Mucosa of stomach (tissue), 1 donor: ENCODE data around the gene SLC49A4.

Experiments used
- H3K27me3 ChIP-seq: one replicate; pipeline ENCODE4 v1.7.0; 2013; ENCODE audit warnings: mild to moderate bottlenecking, low read length; ENCODE audit not compliant: control insufficient read depth, insufficient read depth
- H3K36me3 ChIP-seq: one replicate; pipeline ENCODE4 v1.7.0; 2013; ENCODE audit warnings: low read length; ENCODE audit not compliant: control insufficient read depth, insufficient read depth
- H3K4me1 ChIP-seq: one replicate; pipeline ENCODE4 v1.7.0; 2013; ENCODE audit warnings: mild to moderate bottlenecking, low read length; ENCODE audit not compliant: control insufficient read depth, insufficient read depth
- H3K4me3 ChIP-seq: one replicate; pipeline ENCODE4 v1.7.0; 2013; ENCODE audit warnings: low read length
- H3K9ac ChIP-seq: one replicate; pipeline ENCODE4 v1.7.0; 2013; ENCODE audit warnings: mild to moderate bottlenecking, low read length, moderate library complexity
- H3K9me3 ChIP-seq: one replicate; pipeline ENCODE4 v1.7.0; 2013; ENCODE audit warnings: mild to moderate bottlenecking, low read length, moderate library complexity; ENCODE audit not compliant: control insufficient read depth
- donor health status: Pancreatic carcinoma.

Gene SLC49A4

GRCh38 chr3:122873741-122874515 is 79.1 kb downstream of the SLC49A4 start:
- Histone ChIP-seq H3K27me3 (no peaks in the 10 kb centered on the region), H3K36me3 (no peaks in the 10 kb centered on the region), H3K9ac (no peak overlapping the region), H3K4me1 (no peaks in the 10 kb centered on the region), H3K4me3 (no peak overlapping the region), H3K9me3 (no peaks in the 10 kb centered on the region)

- Histone ChIP-seq H3K9ac (no peak overlapping the region), H3K4me1 (no peaks in the 10 kb centered on the region), H3K27me3 (no peaks in the 10 kb centered on the region), H3K4me3 (no peak overlapping the region), H3K36me3 (no peaks in the 10 kb centered on the region), H3K9me3 (no peaks in the 10 kb centered on the region)
Observed at GRCh38 chr3:122875547-122876127, 80.8 kb downstream of the SLC49A4 start.

- H3K9me3 ChIP-seq: no peaks in the 10 kb centered on the region
- H3K4me1 ChIP-seq: no peaks in the 10 kb centered on the region
Observed at GRCh38 chr3:122880173-122880572, 85.3 kb downstream of the SLC49A4 start.

GRCh38 chr3:122880624-122881023 is 85.8 kb downstream of the SLC49A4 start:
- H3K9ac ChIP-seq: no peak overlapping the region
- no peaks in the 10 kb centered on the region for H3K36me3 ChIP-seq
- no peaks in the 10 kb centered on the region for H3K27me3 ChIP-seq
- H3K4me1 ChIP-seq: no peaks in the 10 kb centered on the region
- H3K9me3 ChIP-seq: no peaks in the 10 kb centered on the region
- no peak overlapping the region for H3K4me3 ChIP-seq

More at GRCh38 chr3:122880173-122880572, 85.3 kb downstream of the SLC49A4 start:
- H3K9ac ChIP-seq: no peak overlapping the region
- no peaks in the 10 kb centered on the region for H3K36me3 ChIP-seq
- H3K4me3 ChIP-seq: no peak overlapping the region
- no peaks in the 10 kb centered on the region for H3K27me3 ChIP-seq

- Histone ChIP-seq H3K4me3 (no peak overlapping the region), H3K4me1 (no peaks in the 10 kb centered on the region), H3K9ac (no peak overlapping the region), H3K9me3 (no peaks in the 10 kb centered on the region), H3K36me3 (no peaks in the 10 kb centered on the region), H3K27me3 (no peaks in the 10 kb centered on the region)
Observed at GRCh38 chr3:122882361-122882947, 87.6 kb downstream of the SLC49A4 start.

- no peaks in the 10 kb centered on the region for H3K36me3 ChIP-seq
- H3K4me1 ChIP-seq: peaks cover 13% of the 10 kb centered on the region
- H3K9me3 ChIP-seq: no peaks in the 10 kb centered on the region
- no peaks in the 10 kb centered on the region for H3K27me3 ChIP-seq
- H3K4me3 ChIP-seq: no peak overlapping the region
- no peak overlapping the region for H3K9ac ChIP-seq
Observed at GRCh38 chr3:122886251-122886650, 91.4 kb downstream of the SLC49A4 start.

- Histone ChIP-seq H3K9ac (no peak overlapping the region), H3K36me3 (no peaks in the 10 kb centered on the region), H3K4me3 (no peak overlapping the region), H3K9me3 (no peaks in the 10 kb centered on the region), H3K4me1 (peaks cover 13% of the 10 kb centered on the region), H3K27me3 (no peaks in the 10 kb centered on the region)
Observed at GRCh38 chr3:122886946-122887345, 92.1 kb downstream of the SLC49A4 start.

- Histone ChIP-seq H3K9ac (no peak overlapping the region), H3K4me1 (peaks cover 13% of the 10 kb centered on the region), H3K4me3 (no peak overlapping the region), H3K9me3 (no peaks in the 10 kb centered on the region), H3K36me3 (no peaks in the 10 kb centered on the region), H3K27me3 (no peaks in the 10 kb centered on the region)
Observed at GRCh38 chr3:122890077-122890719, 95.3 kb downstream of the SLC49A4 start.

GRCh38 chr3:122890720-122891220 is 95.9 kb downstream of the SLC49A4 start:
- no peak overlapping the region for H3K4me3 ChIP-seq

GRCh38 chr3:122892118-122892960 is 97.5 kb downstream of the SLC49A4 start:
- peaks cover 13% of the 10 kb centered on the region for H3K4me1 ChIP-seq

More at GRCh38 chr3:122890720-122891220, 95.9 kb downstream of the SLC49A4 start:
- Histone ChIP-seq H3K4me1 (peaks cover 13% of the 10 kb centered on the region), H3K36me3 (no peaks in the 10 kb centered on the region), H3K9me3 (no peaks in the 10 kb centered on the region), H3K9ac (no peak overlapping the region), H3K27me3 (no peaks in the 10 kb centered on the region)

GRCh38 chr3:122893282-122893681 is 98.4 kb downstream of the SLC49A4 start:
- no peak overlapping the region for H3K4me3 ChIP-seq
- H3K36me3 ChIP-seq: no peaks in the 10 kb centered on the region
- H3K4me1 ChIP-seq: peaks cover 13% of the 10 kb centered on the region
- no peak overlapping the region for H3K9ac ChIP-seq
- peaks cover 3% of the 10 kb centered on the region for H3K27me3 ChIP-seq
- no peaks in the 10 kb centered on the region for H3K9me3 ChIP-seq

More at GRCh38 chr3:122892118-122892960, 97.5 kb downstream of the SLC49A4 start:
- H3K36me3 ChIP-seq: no peaks in the 10 kb centered on the region
- peaks cover 3% of the 10 kb centered on the region for H3K27me3 ChIP-seq
- H3K9ac ChIP-seq: no peak overlapping the region
- H3K9me3 ChIP-seq: no peaks in the 10 kb centered on the region
- no peak overlapping the region for H3K4me3 ChIP-seq
